A673 (cell line): ENCODE results near the gene DDN.

Experiments
- EZH2 ChIP-seq: fragments of 200-600 bp; sonication (generic); IDR thresholded peaks from 2 replicates; pipeline ENCODE4 v1.6.1; 2017; ENCODE audit warnings: borderline replicate concordance, low read depth, mild to moderate bottlenecking, mixed read lengths, antibody characterized with exemption, low read length; ENCODE audit not compliant: poor library complexity, severe bottlenecking
- TF ChIP-seq, protein P1 (sequence below): fragments of 300-800, 200-600 bp; sonication (generic); conservative IDR thresholded peaks from 2 replicates; pipeline ENCODE4 v1.5.1; 2017; ENCODE audit warnings: low read depth, mild to moderate bottlenecking, antibody characterized with exemption, low read length, moderate library complexity, mixed read lengths

GRCh38 chr12:49034286-49034622 is 35.1 kb upstream of the DDN start:
- TF ChIP-seq, protein P1, sequence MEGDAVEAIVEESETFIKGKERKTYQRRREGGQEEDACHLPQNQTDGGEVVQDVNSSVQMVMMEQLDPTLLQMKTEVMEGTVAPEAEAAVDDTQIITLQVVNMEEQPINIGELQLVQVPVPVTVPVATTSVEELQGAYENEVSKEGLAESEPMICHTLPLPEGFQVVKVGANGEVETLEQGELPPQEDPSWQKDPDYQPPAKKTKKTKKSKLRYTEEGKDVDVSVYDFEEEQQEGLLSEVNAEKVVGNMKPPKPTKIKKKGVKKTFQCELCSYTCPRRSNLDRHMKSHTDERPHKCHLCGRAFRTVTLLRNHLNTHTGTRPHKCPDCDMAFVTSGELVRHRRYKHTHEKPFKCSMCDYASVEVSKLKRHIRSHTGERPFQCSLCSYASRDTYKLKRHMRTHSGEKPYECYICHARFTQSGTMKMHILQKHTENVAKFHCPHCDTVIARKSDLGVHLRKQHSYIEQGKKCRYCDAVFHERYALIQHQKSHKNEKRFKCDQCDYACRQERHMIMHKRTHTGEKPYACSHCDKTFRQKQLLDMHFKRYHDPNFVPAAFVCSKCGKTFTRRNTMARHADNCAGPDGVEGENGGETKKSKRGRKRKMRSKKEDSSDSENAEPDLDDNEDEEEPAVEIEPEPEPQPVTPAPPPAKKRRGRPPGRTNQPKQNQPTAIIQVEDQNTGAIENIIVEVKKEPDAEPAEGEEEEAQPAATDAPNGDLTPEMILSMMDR = no peak
- TF ChIP-seq EZH2 = no peak
